Measurements from ENCODE around the gene ZNF32. TPM values are rescaled to one million over a fixed set of nuclear protein-coding genes. Genes with fewer than 3 reads are reported as not detected.
"Not testable (repeated sequence)": the region's sequence is repeated elsewhere in the genome, so short reads cannot be mapped to it uniquely, and the experiment has no call there.

Gene ZNF32
- total RNA-seq, 4 donors from 2014 or later, result 28.9 to 63.3 (median 48.4) TPM

DNA sequence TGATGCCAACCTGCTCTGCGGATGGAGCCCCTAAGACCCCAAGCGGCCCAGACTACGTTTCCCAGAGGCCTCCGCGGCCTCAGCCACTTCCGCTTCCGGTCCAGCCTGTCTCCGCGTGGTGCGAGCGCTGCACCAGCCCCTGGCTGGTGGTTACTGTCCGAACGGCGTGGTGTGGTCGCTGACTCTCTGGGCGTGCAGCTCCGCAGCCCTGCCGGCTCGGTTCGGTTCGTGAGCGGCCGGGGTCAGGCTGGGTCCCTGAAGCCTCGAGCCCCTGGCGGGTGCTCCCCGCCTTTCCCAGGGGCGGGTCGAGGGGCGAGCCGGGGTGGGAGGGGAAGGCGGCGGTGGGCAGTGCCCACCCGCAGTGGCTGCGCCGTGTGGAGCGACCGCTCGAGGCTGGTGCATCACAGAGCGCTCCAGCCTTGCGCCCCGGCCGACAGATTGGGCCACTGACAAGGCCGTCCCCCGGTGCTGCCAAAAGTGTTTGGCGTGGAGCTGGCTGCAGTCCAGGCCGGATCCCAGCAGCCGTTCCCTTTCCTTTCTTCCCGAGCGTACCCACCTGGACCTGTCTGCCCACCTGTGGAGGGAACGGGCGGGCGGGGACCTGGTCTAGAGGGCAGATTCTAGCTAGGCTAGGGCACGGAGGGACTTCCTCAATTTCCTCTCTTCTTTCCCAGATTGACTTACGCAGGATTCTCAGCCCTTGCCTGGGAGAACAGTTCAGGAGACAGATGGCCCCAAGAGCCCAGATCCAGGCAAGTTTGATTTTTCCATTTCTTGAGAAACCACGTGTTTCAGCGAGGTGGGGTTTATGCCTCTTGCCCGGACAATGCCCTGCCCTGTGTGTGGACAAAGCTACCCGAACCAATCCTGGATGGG, 42.1 kb downstream of the ZNF32 start, which contains the start of gene ZNF485:
TSS of gene ZNF485 (plus strand) at position 116 of the 876 bp plus-strand sequence. CDS start at position 729, 613 bp downstream.
- Histone ChIP-seq H3K27me3 (no peaks in the 10 kb centered on the region), H3K27ac (peak within 1 kb of the TSS in 2 of 3 donors; percentile 32 to 58), H3K4me3 (replicated peaks in 1 of 3) (peak within 1 kb of the TSS; percentile 68 to 73 (median 68)), H3K9me3 (no peaks in the 10 kb centered on the region), H3K36me3 (no peaks in the 10 kb centered on the region), H3K4me1 (peaks cover 0 to 3% of the 10 kb centered on the region in 2 donors)
- peak in 1 of 2 donors; percentile 41 for TF ChIP-seq POLR2A (IDR thresholded peaks at IDR 0.05)
- TF ChIP-seq, protein P1, sequence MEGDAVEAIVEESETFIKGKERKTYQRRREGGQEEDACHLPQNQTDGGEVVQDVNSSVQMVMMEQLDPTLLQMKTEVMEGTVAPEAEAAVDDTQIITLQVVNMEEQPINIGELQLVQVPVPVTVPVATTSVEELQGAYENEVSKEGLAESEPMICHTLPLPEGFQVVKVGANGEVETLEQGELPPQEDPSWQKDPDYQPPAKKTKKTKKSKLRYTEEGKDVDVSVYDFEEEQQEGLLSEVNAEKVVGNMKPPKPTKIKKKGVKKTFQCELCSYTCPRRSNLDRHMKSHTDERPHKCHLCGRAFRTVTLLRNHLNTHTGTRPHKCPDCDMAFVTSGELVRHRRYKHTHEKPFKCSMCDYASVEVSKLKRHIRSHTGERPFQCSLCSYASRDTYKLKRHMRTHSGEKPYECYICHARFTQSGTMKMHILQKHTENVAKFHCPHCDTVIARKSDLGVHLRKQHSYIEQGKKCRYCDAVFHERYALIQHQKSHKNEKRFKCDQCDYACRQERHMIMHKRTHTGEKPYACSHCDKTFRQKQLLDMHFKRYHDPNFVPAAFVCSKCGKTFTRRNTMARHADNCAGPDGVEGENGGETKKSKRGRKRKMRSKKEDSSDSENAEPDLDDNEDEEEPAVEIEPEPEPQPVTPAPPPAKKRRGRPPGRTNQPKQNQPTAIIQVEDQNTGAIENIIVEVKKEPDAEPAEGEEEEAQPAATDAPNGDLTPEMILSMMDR (IDR thresholded peaks at IDR 0.05), result no peak
- peak; percentile 66 to 71 for DNase-seq
- WGBS, 2 donors, result 3 to 12% methylated on average over 12 to 29 of the region's 58 CpGs
- intact Hi-C loops (cut with DNase I), result loop anchor here (5.0 kb wide), 1 partner anchor 34 kb away; the partner anchor contains the start of gene ZNF239

DNA sequence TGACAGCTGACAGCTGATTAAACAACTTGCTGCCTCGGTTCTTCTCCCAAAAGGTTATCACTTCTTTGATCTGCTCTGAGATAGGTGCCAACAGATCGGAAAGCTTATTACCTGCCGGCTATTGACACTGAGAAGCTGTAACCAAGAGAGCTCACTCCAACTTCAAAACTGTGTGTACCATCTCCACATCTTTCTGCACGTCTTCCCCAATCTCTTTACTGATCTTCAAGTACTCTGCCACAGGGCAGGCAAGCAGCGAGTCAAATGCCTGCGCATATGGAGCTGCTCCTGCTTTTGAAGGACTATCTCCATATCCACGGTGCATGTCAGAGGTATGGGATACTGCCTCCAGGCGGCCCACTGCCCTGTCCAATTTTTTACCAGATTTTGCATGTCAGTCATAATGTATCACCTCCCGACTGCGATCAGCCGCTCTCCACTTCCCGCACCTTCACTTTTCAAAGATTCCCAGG, 42.8 kb downstream of the ZNF32 start:
- H3K36me3 ChIP-seq, result no peaks in the 10 kb centered on the region
- H3K4me1 ChIP-seq, result peaks cover 0 to 3% of the 10 kb centered on the region in 2 donors
- intact Hi-C loops (cut with DNase I), result loop anchor here (5.0 kb wide), 1 partner anchor 34 kb away; the partner anchor contains the start of gene ZNF239
- peak overlapping the region in 2 of 3 donors; percentile 68 for H3K4me3 ChIP-seq (replicated peaks in 1 of 3)
- WGBS, 2 donors, result 61 to 62% methylated on average over 12 of the region's 12 CpGs
- DNase-seq, result no peak
- no peak for TF ChIP-seq POLR2A (IDR thresholded peaks at IDR 0.05)
- TF ChIP-seq, protein P1 (IDR thresholded peaks at IDR 0.05), result no peak
- no peaks in the 10 kb centered on the region for H3K9me3 ChIP-seq
- no peak overlapping the region for H3K27ac ChIP-seq
- no peaks in the 10 kb centered on the region for H3K27me3 ChIP-seq

DNA sequence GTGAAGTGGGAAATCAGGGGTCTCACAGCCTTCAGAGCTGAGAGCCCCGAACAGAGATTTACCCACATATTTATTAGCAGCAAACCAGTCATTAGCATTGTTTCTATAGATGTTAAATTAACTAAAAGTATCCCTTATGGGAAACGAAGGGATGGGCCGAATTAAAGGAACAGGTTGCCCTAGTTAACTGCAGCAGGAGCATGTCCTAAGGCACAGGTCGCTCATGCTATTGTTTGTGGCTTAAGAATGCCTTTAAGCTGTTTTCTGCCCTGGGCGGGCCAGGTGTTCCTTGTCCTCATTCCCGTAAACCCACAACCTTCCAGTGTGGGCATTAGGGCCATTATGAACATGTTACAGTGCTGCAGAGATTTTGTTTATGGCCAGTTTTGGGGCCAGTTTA, 47.1 kb downstream of the ZNF32 start:
- H3K27me3 ChIP-seq; H3K27ac ChIP-seq; DNase-seq; intact Hi-C loops (cut with DNase I); H3K4me1 ChIP-seq; H3K36me3 ChIP-seq; H3K9me3 ChIP-seq; H3K4me3 ChIP-seq (replicated peaks in 1 of 3): not testable (repeated sequence)
- 86 to 94% methylated on average over 6 of the region's 6 CpGs for WGBS, 2 donors

DNA sequence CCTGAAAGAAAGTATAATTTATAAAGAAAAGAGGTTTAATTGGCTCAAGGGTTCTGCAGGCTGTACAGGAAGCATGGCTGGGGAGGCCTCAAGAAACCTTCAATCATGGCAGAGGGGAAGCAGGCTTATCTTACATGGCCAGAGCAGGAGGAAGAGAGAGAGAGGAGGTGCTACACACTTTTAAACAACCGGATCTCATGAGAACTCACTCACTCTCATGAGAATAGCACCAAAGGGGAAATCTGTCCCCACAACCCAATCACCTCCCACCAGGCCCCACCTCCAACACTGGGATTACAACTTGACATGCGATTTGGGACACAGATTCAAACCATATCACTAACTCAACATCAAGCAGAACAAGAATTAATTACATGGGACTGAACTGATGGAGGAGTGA, 49.3 kb downstream of the ZNF32 start:
- intact Hi-C loops (cut with DNase I), result no loop called here
- 70 to 83% methylated on average over 2 of the region's 2 CpGs for WGBS, 2 donors

DNA sequence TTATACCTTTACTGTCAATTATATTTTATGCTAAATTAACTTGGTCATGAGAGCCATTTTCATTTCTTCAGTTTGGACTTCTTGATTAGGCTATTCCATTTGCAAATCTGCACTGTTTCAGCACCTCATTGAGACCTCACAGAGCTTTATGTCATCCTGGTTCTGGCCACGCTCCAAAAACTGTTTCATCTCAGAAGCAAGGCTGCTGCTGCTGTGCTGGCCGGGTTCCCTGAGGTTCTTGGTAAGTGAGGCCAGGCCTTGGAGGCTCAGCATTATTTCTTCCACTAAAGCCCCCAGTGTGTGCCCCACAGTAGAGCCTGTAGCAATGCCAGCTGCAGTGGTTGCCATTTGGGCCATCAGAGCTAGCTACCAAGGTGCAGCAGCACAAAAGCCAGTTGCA, 50.2 kb downstream of the ZNF32 start:
- H3K27me3 ChIP-seq, result no peaks in the 10 kb centered on the region
- no peaks in the 10 kb centered on the region for H3K36me3 ChIP-seq
- 57 to 71% methylated on average over 2 of the region's 2 CpGs for WGBS, 2 donors
- no peak for DNase-seq
- H3K9me3 ChIP-seq, result no peaks in the 10 kb centered on the region
- no peak overlapping the region for H3K4me3 ChIP-seq (replicated peaks in 1 of 3)
- intact Hi-C loops (cut with DNase I), result no loop called here
- no peak for TF ChIP-seq POLR2A (IDR thresholded peaks at IDR 0.05)
- TF ChIP-seq, protein P1 (IDR thresholded peaks at IDR 0.05), result no peak
- no peaks in the 10 kb centered on the region for H3K4me1 ChIP-seq
- H3K27ac ChIP-seq, result no peak overlapping the region

More for the DNA sequence above, 49.3 kb downstream of the ZNF32 start:
- H3K4me3 ChIP-seq (replicated peaks in 1 of 3), result no peak overlapping the region
- TF ChIP-seq, protein P1 (IDR thresholded peaks at IDR 0.05), result no peak
- TF ChIP-seq POLR2A (IDR thresholded peaks at IDR 0.05), result no peak
- no peak overlapping the region for H3K27ac ChIP-seq
- DNase-seq, result no peak
- no peaks in the 10 kb centered on the region for H3K9me3 ChIP-seq
- H3K4me1 ChIP-seq, result no peaks in the 10 kb centered on the region
- H3K36me3 ChIP-seq, result no peaks in the 10 kb centered on the region
- H3K27me3 ChIP-seq, result no peaks in the 10 kb centered on the region
